ENCODE results near the gene CD6.

CD6 gene

GRCh38 chr11:60946601-60947264 lies 24.7 kb upstream of the CD6 start:
- H4K20me1 ChIP-seq (ENCODE audit: control insufficient read depth, insufficient read depth, low read depth, low read length): 0 out of 2 replicates have a peak, but pooled peaks cover 7% of the 10 kb centered on the region
- peaks cover 42% of the 10 kb centered on the region for H3K4me1 ChIP-seq (ENCODE audit: control insufficient read depth, low read length)
- 0 out of 2 replicates have a peak, but pooled peaks cover 4% of the 10 kb centered on the region for H3F3A ChIP-seq (ENCODE audit: control insufficient read depth, insufficient read depth)

GRCh38 chr11:60947700-60948099 lies 23.8 kb upstream of the CD6 start:
- peaks cover 61% of the 10 kb centered on the region for H3K36me3 ChIP-seq (ENCODE audit: control insufficient read depth, low read length)
- TF ChIP-seq EZH2phosphoT487 (IDR thresholded peaks at IDR 0.05; ENCODE audit: borderline replicate concordance, low read length): no peak
- TF ChIP-seq CTCF (IDR thresholded peaks at IDR 0.05; ENCODE audit: low read depth, low read length, poor library complexity, severe bottlenecking): no peak
- no peaks in the 10 kb centered on the region for H3K27me3 ChIP-seq (ENCODE audit: control insufficient read depth, low read length)
- no peaks in the 10 kb centered on the region for H3K9me2 ChIP-seq (replicated peaks; ENCODE audit: control insufficient read depth, low read length)
- no peak overlapping the region for H3K27ac ChIP-seq (ENCODE audit: low read depth, low read length)
- H3K79me2 ChIP-seq (ENCODE audit: control insufficient read depth, low read length): peaks cover 76% of the 10 kb centered on the region
- H3K9me3 ChIP-seq (ENCODE audit: control insufficient read depth, insufficient read depth, low read length): no peaks in the 10 kb centered on the region
- H3K4me2 ChIP-seq (ENCODE audit: low read length): no peak overlapping the region
- peaks cover 41% of the 10 kb centered on the region for H3K4me1 ChIP-seq (ENCODE audit: control insufficient read depth, low read length)
- no peaks in the 10 kb centered on the region for H4K20me1 ChIP-seq (ENCODE audit: control insufficient read depth, insufficient read depth, low read depth, low read length)
- peaks cover 4% of the 10 kb centered on the region; the same call in 1 of the 2 replicates for H3F3A ChIP-seq (ENCODE audit: control insufficient read depth, insufficient read depth)
- no peak overlapping the region for H3K4me3 ChIP-seq (ENCODE audit: low read length)

More at GRCh38 chr11:60946601-60947264, 24.7 kb upstream of the CD6 start:
- peaks cover 77% of the 10 kb centered on the region for H3K79me2 ChIP-seq (ENCODE audit: control insufficient read depth, low read length)
- H3K4me2 ChIP-seq (ENCODE audit: low read length): no peak overlapping the region
- H3K9me3 ChIP-seq (ENCODE audit: control insufficient read depth, insufficient read depth, low read length): no peaks in the 10 kb centered on the region
- no peak overlapping the region for H3K4me3 ChIP-seq (ENCODE audit: low read length)
- no peak for TF ChIP-seq CTCF (IDR thresholded peaks at IDR 0.05; ENCODE audit: low read depth, low read length, poor library complexity, severe bottlenecking)
- peaks cover 70% of the 10 kb centered on the region for H3K36me3 ChIP-seq (ENCODE audit: control insufficient read depth, low read length)
- H3K27me3 ChIP-seq (ENCODE audit: control insufficient read depth, low read length): no peaks in the 10 kb centered on the region
- H3K9me2 ChIP-seq (replicated peaks; ENCODE audit: control insufficient read depth, low read length): no peaks in the 10 kb centered on the region
- no peak overlapping the region for H3K27ac ChIP-seq (ENCODE audit: low read depth, low read length)

- Histone ChIP-seq H3K9me3 (ENCODE audit: control insufficient read depth, insufficient read depth, low read length) (no peaks in the 10 kb centered on the region), H3K4me1 (ENCODE audit: control insufficient read depth, low read length) (peaks cover 41% of the 10 kb centered on the region), H3K4me2 (ENCODE audit: low read length) (peak overlapping the region; percentile 99; the same call in 1 of the 2 replicates), H3K36me3 (ENCODE audit: control insufficient read depth, low read length) (peaks cover 56% of the 10 kb centered on the region), H3K4me3 (ENCODE audit: low read length) (no peak overlapping the region), H4K20me1 (ENCODE audit: control insufficient read depth, insufficient read depth, low read depth, low read length) (no peaks in the 10 kb centered on the region), H3K27ac (ENCODE audit: low read depth, low read length) (no peak overlapping the region), H3K9me2 (replicated peaks; ENCODE audit: control insufficient read depth, low read length) (no peaks in the 10 kb centered on the region), H3K27me3 (ENCODE audit: control insufficient read depth, low read length) (no peaks in the 10 kb centered on the region), H3F3A (ENCODE audit: control insufficient read depth, insufficient read depth) (peaks cover 4% of the 10 kb centered on the region; the same call in 1 of the 2 replicates), H3K79me2 (ENCODE audit: control insufficient read depth, low read length) (peaks cover 74% of the 10 kb centered on the region)
- TF ChIP-seq EZH2phosphoT487 (IDR thresholded peaks at IDR 0.05; ENCODE audit: borderline replicate concordance, low read length) (no peak), CTCF (IDR thresholded peaks at IDR 0.05; ENCODE audit: low read depth, low read length, poor library complexity, severe bottlenecking) (no peak)
These were observed 23.2 kb upstream of the CD6 start for GRCh38 chr11:60948250-60948649.
